PFSK-1 (cell line): ENCODE measurements around the gene TLN1.

Experiments
- FOXP2 ChIP-seq: optimal IDR thresholded peaks from 2 replicates; pipeline ENCODE3; 2011; ENCODE audit warnings: borderline replicate concordance, control low read depth, inconsistent platforms; ENCODE audit not compliant: insufficient read depth; ENCODE audit errors: extremely low read length, extremely low read depth
- POLR2AphosphoS5 ChIP-seq: IDR thresholded peaks from 2 replicates; pipeline ENCODE4 v1.6.1; 2012; ENCODE audit warnings: low read depth, mild to moderate bottlenecking, control low read depth, low read length, moderate library complexity
- SIN3A ChIP-seq: IDR thresholded peaks from 2 replicates; pipeline ENCODE4 v1.6.1; 2012; ENCODE audit warnings: mild to moderate bottlenecking, low read length, moderate library complexity, borderline replicate concordance; ENCODE audit not compliant: insufficient read depth
- TAF1 ChIP-seq: IDR thresholded peaks from 2 replicates; pipeline ENCODE4 v1.6.1; 2012; ENCODE audit warnings: low read length, control low read depth, borderline replicate concordance; ENCODE audit not compliant: insufficient read depth
- TF ChIP-seq, protein P1 (sequence below), 2 experiments: IDR thresholded peaks; 2 replicates each; pipeline versions ENCODE4 v1.6.1 to v1.8.0; 2011 to 2012; ENCODE audit warnings: low read depth in 2 of 2, low read length in 2 of 2, control low read depth in 1 of 2, inconsistent platforms in 1 of 2, mild to moderate bottlenecking in 1 of 2, moderate library complexity in 1 of 2; ENCODE audit not compliant: insufficient read depth in 1 of 2

TLN1 gene

DNA sequence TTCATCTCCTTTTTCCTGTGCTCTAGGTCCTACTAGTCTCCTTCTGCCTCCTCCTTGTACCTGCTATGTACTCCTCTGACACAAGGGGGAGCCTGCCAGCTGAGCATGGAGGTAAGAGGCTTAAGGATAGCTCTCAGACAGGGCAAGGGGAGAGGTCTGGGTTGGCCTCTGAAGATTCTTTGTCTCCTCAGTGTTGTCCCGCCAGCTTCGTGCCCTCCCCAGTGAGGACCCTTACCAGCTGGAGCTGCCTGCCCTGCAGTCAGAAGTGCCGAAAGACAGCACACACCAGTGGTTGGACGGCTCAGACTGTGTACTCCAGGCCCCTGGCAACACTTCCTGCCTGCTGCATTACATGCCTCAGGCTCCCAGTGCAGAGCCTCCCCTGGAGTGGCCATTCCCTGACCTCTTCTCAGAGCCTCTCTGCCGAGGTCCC lies 4.2 kb upstream of the TLN1 start:
- TF ChIP-seq, protein P1, sequence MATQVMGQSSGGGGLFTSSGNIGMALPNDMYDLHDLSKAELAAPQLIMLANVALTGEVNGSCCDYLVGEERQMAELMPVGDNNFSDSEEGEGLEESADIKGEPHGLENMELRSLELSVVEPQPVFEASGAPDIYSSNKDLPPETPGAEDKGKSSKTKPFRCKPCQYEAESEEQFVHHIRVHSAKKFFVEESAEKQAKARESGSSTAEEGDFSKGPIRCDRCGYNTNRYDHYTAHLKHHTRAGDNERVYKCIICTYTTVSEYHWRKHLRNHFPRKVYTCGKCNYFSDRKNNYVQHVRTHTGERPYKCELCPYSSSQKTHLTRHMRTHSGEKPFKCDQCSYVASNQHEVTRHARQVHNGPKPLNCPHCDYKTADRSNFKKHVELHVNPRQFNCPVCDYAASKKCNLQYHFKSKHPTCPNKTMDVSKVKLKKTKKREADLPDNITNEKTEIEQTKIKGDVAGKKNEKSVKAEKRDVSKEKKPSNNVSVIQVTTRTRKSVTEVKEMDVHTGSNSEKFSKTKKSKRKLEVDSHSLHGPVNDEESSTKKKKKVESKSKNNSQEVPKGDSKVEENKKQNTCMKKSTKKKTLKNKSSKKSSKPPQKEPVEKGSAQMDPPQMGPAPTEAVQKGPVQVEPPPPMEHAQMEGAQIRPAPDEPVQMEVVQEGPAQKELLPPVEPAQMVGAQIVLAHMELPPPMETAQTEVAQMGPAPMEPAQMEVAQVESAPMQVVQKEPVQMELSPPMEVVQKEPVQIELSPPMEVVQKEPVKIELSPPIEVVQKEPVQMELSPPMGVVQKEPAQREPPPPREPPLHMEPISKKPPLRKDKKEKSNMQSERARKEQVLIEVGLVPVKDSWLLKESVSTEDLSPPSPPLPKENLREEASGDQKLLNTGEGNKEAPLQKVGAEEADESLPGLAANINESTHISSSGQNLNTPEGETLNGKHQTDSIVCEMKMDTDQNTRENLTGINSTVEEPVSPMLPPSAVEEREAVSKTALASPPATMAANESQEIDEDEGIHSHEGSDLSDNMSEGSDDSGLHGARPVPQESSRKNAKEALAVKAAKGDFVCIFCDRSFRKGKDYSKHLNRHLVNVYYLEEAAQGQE (IDR thresholded peaks at IDR 0.05; ENCODE audit: insufficient read depth in 1 of 2, low read depth in 2 of 2, low read length in 2 of 2): no peak
- TF ChIP-seq POLR2AphosphoS5 (no peak), FOXP2 (no peak)

DNA sequence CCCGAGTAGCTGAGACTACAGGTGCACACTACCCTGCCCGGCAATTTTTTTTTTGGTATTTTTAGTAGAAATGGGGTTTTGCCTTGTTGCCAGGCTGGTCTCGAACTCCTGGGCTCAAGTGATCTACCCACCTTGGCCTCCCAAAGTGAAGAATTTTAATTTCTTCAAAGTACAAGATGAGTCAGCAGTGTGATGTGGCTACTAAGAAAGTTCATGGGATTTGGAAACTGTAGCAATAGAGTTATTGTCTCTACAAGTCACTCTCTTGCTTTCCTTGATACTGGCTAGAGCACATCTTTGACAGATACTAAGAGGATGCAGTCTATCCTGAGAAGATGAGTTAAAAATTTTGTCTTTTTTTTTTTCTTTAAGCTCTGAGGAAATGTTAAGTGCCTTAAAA lies 2.1 kb upstream of the TLN1 start:
- no peak for TF ChIP-seq FOXP2
- TF ChIP-seq, protein P1 (IDR thresholded peaks at IDR 0.05; ENCODE audit: insufficient read depth in 1 of 2, low read depth in 2 of 2, low read length in 2 of 2): no peak
- TF ChIP-seq SIN3A: no peak
- no peak for TF ChIP-seq POLR2AphosphoS5
- TF ChIP-seq TAF1: no peak

DNA sequence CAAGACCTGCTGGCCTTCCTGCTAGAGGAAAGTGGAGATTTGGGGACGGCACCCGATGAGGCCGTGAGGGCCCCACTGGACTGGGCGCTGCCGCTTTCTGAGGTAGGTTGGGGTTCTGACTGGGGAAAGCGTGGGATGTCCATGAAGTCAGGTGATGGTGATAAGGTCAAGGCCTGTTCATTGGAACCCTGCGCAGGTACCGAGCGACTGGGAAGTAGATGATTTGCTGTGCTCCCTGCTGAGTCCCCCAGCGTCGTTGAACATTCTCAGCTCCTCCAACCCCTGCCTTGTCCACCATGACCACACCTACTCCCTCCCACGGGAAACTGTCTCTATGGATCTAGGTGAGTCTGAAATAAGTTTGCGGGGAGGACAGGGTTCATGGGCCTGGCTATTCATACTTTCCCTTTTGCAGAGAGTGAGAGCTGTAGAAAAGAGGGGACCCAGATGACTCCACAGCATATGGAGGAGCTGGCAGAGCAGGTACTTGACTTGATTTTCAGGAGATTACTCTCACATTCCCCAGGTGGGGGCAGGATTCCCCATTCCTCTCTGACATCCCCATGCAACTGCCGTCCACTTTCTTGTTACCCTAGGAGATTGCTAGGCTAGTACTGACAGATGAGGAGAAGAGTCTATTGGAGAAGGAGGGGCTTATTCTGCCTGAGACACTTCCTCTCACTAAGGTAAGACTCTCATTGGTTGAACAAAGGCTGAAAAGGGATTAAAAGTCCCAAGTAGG lies 976 bp upstream of the TLN1 start:
- TF ChIP-seq, protein P1 (IDR thresholded peaks at IDR 0.05; ENCODE audit: insufficient read depth in 1 of 2, low read depth in 2 of 2, low read length in 2 of 2): no peak
- no peak for TF ChIP-seq FOXP2

DNA sequence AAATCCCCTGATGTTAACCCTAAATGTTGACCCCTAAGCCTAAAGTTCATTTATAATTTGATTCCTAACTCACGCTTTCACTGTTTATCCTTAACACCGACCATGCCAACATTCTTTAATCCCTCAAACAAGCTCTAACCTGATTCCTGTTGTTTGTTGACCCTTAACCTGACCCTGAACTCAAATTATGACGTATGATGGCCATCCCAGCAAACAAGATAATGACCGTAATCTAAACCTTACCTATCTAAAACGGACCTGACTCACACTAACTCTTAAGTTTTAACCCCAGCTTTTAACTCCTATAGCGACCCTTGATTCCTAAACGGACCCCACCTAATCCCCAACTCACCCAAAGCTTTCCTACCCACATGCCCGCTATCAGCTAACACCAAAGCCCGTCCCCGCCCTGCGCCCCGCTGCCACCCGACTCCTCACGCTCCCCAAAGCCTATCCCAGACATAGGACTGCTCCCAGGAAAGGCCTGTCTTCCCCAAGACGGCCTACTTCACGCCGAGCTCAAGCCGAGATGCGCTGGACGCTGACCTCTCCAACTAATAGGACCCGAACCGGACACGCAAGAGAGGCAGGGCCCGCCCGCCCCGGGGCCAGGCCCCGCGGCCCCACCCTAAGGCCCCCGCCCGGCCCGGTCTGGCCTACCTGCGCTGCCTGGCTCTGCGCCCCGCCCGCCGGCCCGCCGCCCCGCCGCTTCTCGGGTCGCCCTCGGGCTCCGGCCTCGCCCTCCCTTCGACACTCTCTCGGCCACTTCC lies 395 bp downstream of the TLN1 start:
- TF ChIP-seq TAF1 (no peak), FOXP2 (no peak), SIN3A (no peak; the same call in 1 of the 2 replicates), POLR2AphosphoS5 (no peak)
- TF ChIP-seq, protein P1 (IDR thresholded peaks at IDR 0.05; ENCODE audit: insufficient read depth in 1 of 2, low read depth in 2 of 2, low read length in 2 of 2): no peak
